HepG2 (cell line): Measurements from ENCODE around the gene OTUD4.

Experiments
- CTCF ChIP-seq: sonication (generic); formaldehyde crosslinking; IDR thresholded peaks from 2 replicates; pipeline ENCODE4 v1.5.0; 2020; ENCODE audit warnings: mild to moderate bottlenecking, missing genetic modification reagents, moderate library complexity
- MAX ChIP-seq: IDR thresholded peaks from 2 replicates; pipeline ENCODE4 v1.6.1; 2012; ENCODE audit warnings: inconsistent platforms
- NFE2 ChIP-seq: sonication (generic); formaldehyde crosslinking; IDR thresholded peaks from 2 replicates; pipeline ENCODE4 v1.4.0; 2020; ENCODE audit warnings: missing genetic modification reagents
- PHF20 ChIP-seq: sonication (generic); formaldehyde crosslinking; IDR thresholded peaks from 2 replicates; pipeline ENCODE4 v1.5.0; 2020; ENCODE audit warnings: mild to moderate bottlenecking, missing genetic modification reagents
- SMYD3 ChIP-seq: sonication (generic); formaldehyde crosslinking; IDR thresholded peaks from 2 replicates; pipeline ENCODE4 v1.8.1; 2023; ENCODE audit warnings: mild to moderate bottlenecking, missing genetic modification reagents
- SP2 ChIP-seq: sonication (generic); formaldehyde crosslinking; IDR thresholded peaks from 2 replicates; pipeline ENCODE4 v1.5.1; 2020; ENCODE audit warnings: mild to moderate bottlenecking, missing genetic modification reagents
- U2AF2 ChIP-seq: fragments of 200-400 bp; formaldehyde crosslinking; IDR thresholded peaks from 2 replicates; pipeline ENCODE4 v1.6.1; 2017; ENCODE audit warnings: low read depth, mild to moderate bottlenecking, low read length
- ZFX ChIP-seq: sonication (generic); formaldehyde crosslinking; IDR thresholded peaks from 2 replicates; pipeline ENCODE4 v1.4.0; 2020; ENCODE audit warnings: mild to moderate bottlenecking, low read depth, missing genetic modification reagents, moderate library complexity
- ZNF460 ChIP-seq: sonication (generic); formaldehyde crosslinking; IDR thresholded peaks from 2 replicates; pipeline ENCODE4 v1.5.1; 2020; ENCODE audit warnings: missing genetic modification reagents, mild to moderate bottlenecking, borderline replicate concordance

- TF ChIP-seq CTCF (CRISPR knock-in tag) (no peak), MAX (no peak), U2AF2 (no peak), ZNF460 (CRISPR knock-in tag) (no peak), PHF20 (CRISPR knock-in tag) (no peak), ZFX (no peak), SP2 (CRISPR knock-in tag) (no peak), SMYD3 (CRISPR knock-in tag) (no peak), NFE2 (CRISPR knock-in tag) (no peak)
Observed at GRCh38 chr4:145196747-145197146, 16.4 kb upstream of the OTUD4 start.
